AG04450 (cell line): Measurements from ENCODE around the gene DNAJC5. TPM values are rescaled to one million over a fixed set of nuclear protein-coding genes. Genes with fewer than 3 reads are reported as not detected.

Source experiments
- CTCF ChIA-PET: fragments of 300-600, 350-600 bp; formaldehyde crosslinking; extraction: SDS; loops from one replicate; lab custom pipeline; 2022; ENCODE audit warnings: antibody characterized with exemption, inconsistent platforms; lab: Charles Lee
- POLR2A ChIA-PET: fragments of 350-600 bp; formaldehyde crosslinking; extraction: SDS; loops from one replicate; lab custom pipeline; 2021; ENCODE audit warnings: antibody characterized with exemption, inconsistent platforms; lab: Yijun Ruan, JAX
- DNase-seq: peaks from one replicate; pipeline ENCODE4 v3.0.0-alpha.2; 2011; ENCODE audit warnings: low read depth, low spot score
- H3K27ac ChIP-seq: one replicate; pipeline ENCODE4 v1.5.1; 2012; ENCODE audit warnings: low read depth, low read length, control low read depth
- H3K27me3 ChIP-seq: one replicate; pipeline ENCODE4 v1.6.0; 2012; ENCODE audit warnings: low read length; ENCODE audit not compliant: control insufficient read depth, insufficient read depth
- H3K4me3 ChIP-seq: 2 replicates; pipeline ENCODE4 v1.5.1; 2011; ENCODE audit warnings: mild to moderate bottlenecking, low read depth, low read length, control low read depth
- H3K9me3 ChIP-seq: 2 replicates; pipeline ENCODE4 v1.5.1; 2012; ENCODE audit warnings: low read length; ENCODE audit not compliant: control insufficient read depth, insufficient read depth
- CTCF ChIP-seq: IDR thresholded peaks from 2 replicates; pipeline ENCODE4 v1.5.1; 2011; ENCODE audit warnings: low read depth, low read length, control low read depth, inconsistent platforms
- polyA plus RNA-seq: library from polyadenylated mRNA; depleted of rRNA; stranded (reverse); fragments of >200 nt; gene quantifications from 2 replicates; pipeline ENCODE4 v1.2.3, GENCODE V29; 2011

The DNAJC5 gene
- polyA plus RNA-seq, 1 experiment: 36.7 TPM

GRCh38 chr20:63882257-63883200, 12.4 kb upstream of the DNAJC5 start:
- POLR2A ChIA-PET: interaction anchor here (1.1 kb wide), 1 partner anchor 18 kb away, joined by 4 read pairs; the partner anchor contains the start of gene TPD52L2
- no peak overlapping the region for H3K27ac ChIP-seq
- no peak for TF ChIP-seq CTCF
- H3K9me3 ChIP-seq: no peaks in the 10 kb centered on the region
- DNase-seq: no peak
- no peak overlapping the region for H3K4me3 ChIP-seq
- no peaks in the 10 kb centered on the region for H3K27me3 ChIP-seq
- CTCF ChIA-PET: no interaction called here

- no peaks in the 10 kb centered on the region for H3K27me3 ChIP-seq
- no peak for TF ChIP-seq CTCF
- H3K4me3 ChIP-seq: no peak overlapping the region
- CTCF ChIA-PET: no interaction called here
- no peak overlapping the region for H3K27ac ChIP-seq
- no peaks in the 10 kb centered on the region for H3K9me3 ChIP-seq
- DNase-seq: no peak
- POLR2A ChIA-PET: no interaction called here
Observed at GRCh38 chr20:63883201-63883593, 11.7 kb upstream of the DNAJC5 start.

- CTCF ChIA-PET: no interaction called here
Observed at GRCh38 chr20:63884506-63885263, 10.2 kb upstream of the DNAJC5 start.

GRCh38 chr20:63885264-63886053, 9.5 kb upstream of the DNAJC5 start:
- no peaks in the 10 kb centered on the region for H3K27me3 ChIP-seq
- no peaks in the 10 kb centered on the region; the same call in 1 of the 2 replicates for H3K9me3 ChIP-seq
- no peak for TF ChIP-seq CTCF
- CTCF ChIA-PET: no interaction called here
- POLR2A ChIA-PET: interaction anchor here (0.6 kb wide), 1 partner anchor 16 kb away, joined by 3 read pairs; no protein-coding TSS in a partner anchor
- no peak overlapping the region for H3K4me3 ChIP-seq
- H3K27ac ChIP-seq: no peak overlapping the region
- no peak for DNase-seq

More at GRCh38 chr20:63884506-63885263, 10.2 kb upstream of the DNAJC5 start:
- H3K27ac ChIP-seq: no peak overlapping the region
- no peak for DNase-seq
- no peaks in the 10 kb centered on the region; the same call in 1 of the 2 replicates for H3K9me3 ChIP-seq
- POLR2A ChIA-PET: interaction anchor here (0.6 kb wide), 1 partner anchor 17 kb away, joined by 3 read pairs; no protein-coding TSS in a partner anchor
- TF ChIP-seq CTCF: no peak
- H3K27me3 ChIP-seq: no peaks in the 10 kb centered on the region
- H3K4me3 ChIP-seq: no peak overlapping the region
